GM12864 (cell line): Measurements from ENCODE around the gene KIF1B.

Source experiments
- DNase-seq: peaks from one replicate; pipeline ENCODE4 v3.0.0-alpha.2; 2011; ENCODE audit warnings: low read depth
- H3K4me3 ChIP-seq: 2 replicates; pipeline ENCODE4 v1.5.1; 2011; ENCODE audit warnings: mild to moderate bottlenecking, low read depth, low read length, control low read depth
- CTCF ChIP-seq: IDR thresholded peaks from 2 replicates; pipeline ENCODE4 v1.5.1; 2011; ENCODE audit warnings: low read depth, mild to moderate bottlenecking, moderate library complexity, low read length, control low read depth, inconsistent platforms; ENCODE audit errors: missing control alignments

Gene KIF1B

GRCh38 chr1:10171105-10171767, 39.1 kb upstream of the KIF1B start:
- DNase-seq = no peak
- H3K4me3 ChIP-seq = no peak overlapping the region
- no peak for TF ChIP-seq CTCF

- no peak for DNase-seq
- TF ChIP-seq CTCF = no peak
- no peak overlapping the region for H3K4me3 ChIP-seq
These were observed 38.2 kb upstream of the KIF1B start for GRCh38 chr1:10171995-10172669.

- H3K4me3 ChIP-seq = no peak overlapping the region
- TF ChIP-seq CTCF = peak; percentile 27
- peak; percentile 36 for DNase-seq
These were observed 36.8 kb upstream of the KIF1B start for GRCh38 chr1:10173582-10173981.

GRCh38 chr1:10177876-10178275, 32.5 kb upstream of the KIF1B start:
- DNase-seq = no peak
- H3K4me3 ChIP-seq = no peak overlapping the region
- no peak for TF ChIP-seq CTCF

GRCh38 chr1:10178597-10179405, 31.6 kb upstream of the KIF1B start:
- H3K4me3 ChIP-seq = no peak overlapping the region
- TF ChIP-seq CTCF = no peak
- no peak for DNase-seq

- no peak overlapping the region for H3K4me3 ChIP-seq
- DNase-seq = no peak
- no peak for TF ChIP-seq CTCF
These were observed 30.8 kb upstream of the KIF1B start for GRCh38 chr1:10179406-10180091.
